Uterus (tissue), 4 donors: Measurements from ENCODE around the gene MYO15A. TPM values are rescaled to one million over a fixed set of nuclear protein-coding genes. Genes with fewer than 3 reads are reported as not detected.

Source experiments
- DNase-seq, 2 donors: peaks; one replicate each; pipeline ENCODE4 v3.0.0-alpha.2; 2019 to 2020
- H3K27ac ChIP-seq, 2 donors: fragments of 200-600 bp; sonication (generic); 1 replicate in 1 of 2; 2 replicates in 1 of 2; pipeline ENCODE4 v1.5.1; 2016 to 2018
- H3K27me3 ChIP-seq, 2 donors: fragments of 200-600 bp; sonication (generic); one replicate each; pipeline ENCODE4 v1.5.1; 2018 to 2019; ENCODE audit warnings: control low read depth in 1 of 2
- H3K36me3 ChIP-seq, 2 donors: fragments of 200-600 bp; sonication (generic); one replicate each; pipeline ENCODE4 v1.5.1; 2019; ENCODE audit warnings: control low read depth in 1 of 2
- H3K4me1 ChIP-seq, 2 donors: fragments of 200-600 bp; sonication (generic); one replicate each; pipeline ENCODE4 v1.5.1; 2018 to 2019; ENCODE audit warnings: control low read depth in 1 of 2
- H3K4me3 ChIP-seq, 2 donors: fragments of 200-600 bp; sonication (generic); 1 replicate in 1 of 2; 2 replicates in 1 of 2; pipeline ENCODE4 v1.5.1; 2018 to 2019; ENCODE audit warnings: mild to moderate bottlenecking in 1 of 2
- H3K9me3 ChIP-seq, 2 donors: fragments of 200-600 bp; sonication (generic); one replicate each; pipeline ENCODE4 v1.5.1; 2019; ENCODE audit warnings: control low read depth in 1 of 2
- CTCF ChIP-seq, 4 experiments: fragments of 200-600 bp in 2 of 4; fragments of 450-650 bp in 2 of 4; sonication (generic) in 2 of 4; IDR thresholded peaks; one replicate each; pipeline ENCODE4 v1.5.1; 2016 to 2019; ENCODE audit warnings: antibody characterized with exemption in 4 of 4, mild to moderate bottlenecking in 2 of 4, moderate library complexity in 1 of 4
- POLR2A ChIP-seq, 2 donors: fragments of 450-650 bp; IDR thresholded peaks; one replicate each; pipeline ENCODE4 v1.6.1; 2016; ENCODE audit warnings: antibody characterized with exemption in 2 of 2, mild to moderate bottlenecking in 1 of 2, moderate library complexity in 1 of 2
- intact Hi-C: fragments of 100-400 bp; cut with DNase I; formaldehyde crosslinking; loops from one replicate; pipeline ENCODE4 v1.15.1; 2023; ENCODE audit warnings: low total_unique reads
- total RNA-seq, 4 donors: library from RNA; depleted of rRNA in 3 of 4; stranded (reverse); fragments of >200 nt in 3 of 4; gene quantifications; one replicate each; pipeline versions ENCODE4 v1.1.0 to v1.2.4, GENCODE V29; 2014 to 2023
- donor health status: DM: yes; HTN: yes; CAD: no.

The MYO15A gene
- total RNA-seq, 4 donors from 2014 or later, result 1.5 to 8.1 (median 2.9) TPM; not detected in 1

GRCh38 chr17:18107971-18108370 is 585 bp upstream of the MYO15A start:
- DNase-seq, result no peak
- Histone ChIP-seq H3K4me1 (no peaks in the 10 kb centered on the region), H3K27ac (no peak overlapping the region), H3K4me3 (no peak overlapping the region), H3K36me3 (no peaks in the 10 kb centered on the region), H3K9me3 (no peaks in the 10 kb centered on the region), H3K27me3 (no peaks in the 10 kb centered on the region)
- no peak for TF ChIP-seq POLR2A (IDR thresholded peaks at IDR 0.05)
- TF ChIP-seq CTCF (IDR thresholded peaks at IDR 0.05), result no peak
- intact Hi-C loops, result no loop called here

GRCh38 chr17:18109935-18110485 is 1.5 kb downstream of the MYO15A start:
- Histone ChIP-seq H3K27me3 (no peaks in the 10 kb centered on the region), H3K27ac (no peak overlapping the region), H3K4me1 (no peaks in the 10 kb centered on the region), H3K36me3 (no peaks in the 10 kb centered on the region), H3K4me3 (no peak overlapping the region), H3K9me3 (no peaks in the 10 kb centered on the region)
- TF ChIP-seq POLR2A (IDR thresholded peaks at IDR 0.05) (no peak), CTCF (IDR thresholded peaks at IDR 0.05) (no peak)
- intact Hi-C loops, result no loop called here
- no peak for DNase-seq

GRCh38 chr17:18110636-18111145 is 2.1 kb downstream of the MYO15A start:
- no peaks in the 10 kb centered on the region for H3K4me1 ChIP-seq
- TF ChIP-seq CTCF (IDR thresholded peaks at IDR 0.05) (no peak), POLR2A (IDR thresholded peaks at IDR 0.05) (no peak)

GRCh38 chr17:18111330-18111971 is 2.9 kb downstream of the MYO15A start:
- no peak overlapping the region for H3K27ac ChIP-seq
- no peak for TF ChIP-seq POLR2A (IDR thresholded peaks at IDR 0.05)
- TF ChIP-seq CTCF (IDR thresholded peaks at IDR 0.05), result no peak
- H3K4me1 ChIP-seq, result no peaks in the 10 kb centered on the region
- no peaks in the 10 kb centered on the region for H3K27me3 ChIP-seq
- intact Hi-C loops, result no loop called here
- H3K4me3 ChIP-seq, result no peak overlapping the region
- no peaks in the 10 kb centered on the region for H3K36me3 ChIP-seq
- H3K9me3 ChIP-seq, result no peaks in the 10 kb centered on the region
- no peak for DNase-seq

More at GRCh38 chr17:18110636-18111145, 2.1 kb downstream of the MYO15A start:
- intact Hi-C loops, result no loop called here
- Histone ChIP-seq H3K9me3 (no peaks in the 10 kb centered on the region), H3K36me3 (no peaks in the 10 kb centered on the region), H3K27me3 (no peaks in the 10 kb centered on the region), H3K4me3 (no peak overlapping the region), H3K27ac (no peak overlapping the region)
- no peak for DNase-seq

GRCh38 chr17:18115517-18115916 is 7.0 kb downstream of the MYO15A start:
- Histone ChIP-seq H3K27me3 (no peaks in the 10 kb centered on the region), H3K4me3 (no peak overlapping the region), H3K4me1 (no peaks in the 10 kb centered on the region), H3K9me3 (no peaks in the 10 kb centered on the region), H3K36me3 (no peaks in the 10 kb centered on the region), H3K27ac (no peak overlapping the region)
- no peak for DNase-seq
- TF ChIP-seq CTCF (IDR thresholded peaks at IDR 0.05) (no peak), POLR2A (IDR thresholded peaks at IDR 0.05) (no peak)
- intact Hi-C loops, result no loop called here
